HG02970 (cell line): ENCODE measurements around the gene JPT1.
"Not testable (repeated sequence)": the region's sequence is repeated elsewhere in the genome, so short reads cannot be mapped to it uniquely, and the experiment has no call there.

Experiments used
- ATAC-seq: cut with Tn5 transposase; IDR thresholded peaks from one replicate; pipeline ENCODE4 v1.9.1; 2021; ENCODE audit warnings: mild to moderate bottlenecking, moderate library complexity, moderate number of reproducible peaks; ENCODE audit not compliant: unreplicated experiment, low FRiP score

The JPT1 gene

GRCh38 chr17:75131278-75132017, 22.9 kb downstream of the JPT1 start, which contains the start of gene NT5C:
TSS of gene NT5C (minus strand) at chr17:75131742. CDS start at chr17:75131707, 35 bp downstream.
- ATAC-seq = peak; percentile 83

GRCh38 chr17:75130632-75131277, 23.6 kb downstream of the JPT1 start:
- no peak for ATAC-seq

- no peak for ATAC-seq
Observed at GRCh38 chr17:75130059-75130631, 24.2 kb downstream of the JPT1 start.

- ATAC-seq = no peak
Observed at GRCh38 chr17:75129576-75129975, 24.7 kb downstream of the JPT1 start.

- ATAC-seq = no peak
Observed at GRCh38 chr17:75128694-75129505, 25.4 kb downstream of the JPT1 start.

- not testable (repeated sequence) for ATAC-seq
Observed at GRCh38 chr17:75127936-75128335, 26.4 kb downstream of the JPT1 start.

GRCh38 chr17:75126954-75127353, 27.4 kb downstream of the JPT1 start:
- no peak for ATAC-seq

GRCh38 chr17:75125984-75126383, 28.3 kb downstream of the JPT1 start:
- ATAC-seq = no peak

- no peak for ATAC-seq
Observed at GRCh38 chr17:75124819-75125162, 29.5 kb downstream of the JPT1 start.

- ATAC-seq = no peak
Observed at GRCh38 chr17:75124041-75124818, 30.1 kb downstream of the JPT1 start.

- no peak for ATAC-seq
Observed at GRCh38 chr17:75118307-75118706, 36.0 kb downstream of the JPT1 start.

GRCh38 chr17:75116737-75117136, 37.6 kb downstream of the JPT1 start:
- ATAC-seq = no peak

- no peak for ATAC-seq
Observed at GRCh38 chr17:75115555-75115954, 38.8 kb downstream of the JPT1 start.

GRCh38 chr17:75114552-75115314, 39.6 kb downstream of the JPT1 start:
- ATAC-seq = no peak

GRCh38 chr17:75113798-75114551, 40.3 kb downstream of the JPT1 start:
- no peak for ATAC-seq

GRCh38 chr17:75111777-75112335, 42.5 kb downstream of the JPT1 start:
- ATAC-seq = no peak

- no peak for ATAC-seq
Observed at GRCh38 chr17:75110234-75110937, 43.9 kb downstream of the JPT1 start.
